Measurements from ENCODE around the gene PDLIM4. TPM values are rescaled to one million over a fixed set of nuclear protein-coding genes. Genes with fewer than 3 reads are reported as not detected.

PDLIM4 gene
- total RNA-seq, 1 experiment from 2014 or later, result 7.6 TPM

DNA sequence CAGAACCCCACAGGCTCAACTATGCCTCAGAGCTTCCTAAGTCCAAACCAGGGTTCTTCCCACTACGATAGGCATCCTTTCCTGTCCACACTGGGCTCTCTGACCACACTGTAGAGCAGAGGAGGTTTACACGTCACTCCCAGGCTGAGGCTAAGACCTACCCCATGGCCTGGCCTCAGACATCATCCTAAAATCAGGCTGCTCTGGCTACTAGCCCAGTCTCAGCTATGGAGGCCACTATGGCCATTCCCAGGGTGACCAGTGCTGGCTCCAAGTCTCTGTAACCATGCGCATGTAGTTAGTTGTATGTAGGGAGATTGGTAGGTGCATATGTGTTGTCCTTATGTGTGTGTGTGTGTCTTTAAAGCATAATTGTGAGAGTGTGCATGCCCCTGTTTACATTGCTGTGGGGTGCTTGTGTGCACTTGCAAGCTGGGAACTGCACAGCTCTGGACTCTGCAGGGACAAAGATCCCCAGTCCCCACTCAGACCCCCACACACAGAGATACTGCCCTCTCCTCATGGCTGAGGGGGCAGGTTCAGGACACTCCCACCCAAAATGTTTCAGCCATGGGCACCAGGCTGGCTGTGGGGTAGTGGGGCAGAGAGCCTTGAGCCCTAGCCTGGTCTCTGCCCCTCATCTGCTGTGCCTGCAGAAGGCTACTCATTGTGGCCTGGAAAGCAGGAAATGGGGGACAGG is 12.3 kb downstream of the PDLIM4 start:
- Histone ChIP-seq H3K4me2 (ENCODE audit: insufficient read depth, insufficient read length, low read length) (no peak overlapping the region), H4K5ac (ENCODE audit: insufficient read length, low read depth, low read length) (no peak overlapping the region), H2BK15ac (ENCODE audit: low read depth, low read length) (no peak overlapping the region), H3K14ac (ENCODE audit: insufficient read depth, low read length) (no peak overlapping the region), H3K79me1 (ENCODE audit: insufficient read depth, low read depth, low read length, poor library complexity, severe bottlenecking) (no peaks in the 10 kb centered on the region), H3K9me3 (ENCODE audit: control insufficient read depth, low read depth, low read length) (no peaks in the 10 kb centered on the region), H2AFZ (ENCODE audit: low read length) (no peak overlapping the region), H3K27ac (ENCODE audit: insufficient read length, low read depth, low read length) (no peak overlapping the region), H4K8ac (replicated peaks; ENCODE audit: insufficient read length, low read depth, low read length) (no peak overlapping the region), H2AK5ac (ENCODE audit: insufficient read length, low read length) (no peak overlapping the region), H3K4me1 (ENCODE audit: insufficient read depth, low read length) (no peaks in the 10 kb centered on the region), H2BK5ac (ENCODE audit: insufficient read length, low read length) (no peak overlapping the region), H2BK12ac (ENCODE audit: insufficient read length, low read depth, low read length) (no peak overlapping the region), H3K56ac (ENCODE audit: insufficient read length, low read depth, low read length) (no peak overlapping the region), H4K20me1 (ENCODE audit: control insufficient read depth, insufficient read depth, insufficient read length) (no peaks in the 10 kb centered on the region), H3K23me2 (ENCODE audit: insufficient read length, low read depth, low read length, poor library complexity, severe bottlenecking) (peaks cover 2% of the 10 kb centered on the region), H3K79me2 (ENCODE audit: insufficient read depth, low read length) (no peaks in the 10 kb centered on the region), H3K9ac (ENCODE audit: extremely low read depth, insufficient read length, low read length) (no peak overlapping the region), H3K23ac (ENCODE audit: insufficient read length, low read depth, low read length) (no peak overlapping the region), H4K91ac (ENCODE audit: insufficient read length, low read depth, low read length) (no peak overlapping the region), H2BK20ac (ENCODE audit: low read depth, low read length, poor library complexity, severe bottlenecking) (no peak overlapping the region), H3K4ac (ENCODE audit: low read depth, low read length) (no peak overlapping the region), H3K27me3 (ENCODE audit: insufficient read depth, low read length) (no peaks in the 10 kb centered on the region), H3T11ph (ENCODE audit: low read length) (no peak overlapping the region), H3K18ac (ENCODE audit: insufficient read length, low read depth, low read length) (no peak overlapping the region), H2BK120ac (ENCODE audit: low read depth, low read length, poor library complexity, severe bottlenecking) (no peak overlapping the region)
- no peak overlapping the region for H3K4me3 Mint-ChIP-seq
- TF ChIP-seq, protein P1, sequence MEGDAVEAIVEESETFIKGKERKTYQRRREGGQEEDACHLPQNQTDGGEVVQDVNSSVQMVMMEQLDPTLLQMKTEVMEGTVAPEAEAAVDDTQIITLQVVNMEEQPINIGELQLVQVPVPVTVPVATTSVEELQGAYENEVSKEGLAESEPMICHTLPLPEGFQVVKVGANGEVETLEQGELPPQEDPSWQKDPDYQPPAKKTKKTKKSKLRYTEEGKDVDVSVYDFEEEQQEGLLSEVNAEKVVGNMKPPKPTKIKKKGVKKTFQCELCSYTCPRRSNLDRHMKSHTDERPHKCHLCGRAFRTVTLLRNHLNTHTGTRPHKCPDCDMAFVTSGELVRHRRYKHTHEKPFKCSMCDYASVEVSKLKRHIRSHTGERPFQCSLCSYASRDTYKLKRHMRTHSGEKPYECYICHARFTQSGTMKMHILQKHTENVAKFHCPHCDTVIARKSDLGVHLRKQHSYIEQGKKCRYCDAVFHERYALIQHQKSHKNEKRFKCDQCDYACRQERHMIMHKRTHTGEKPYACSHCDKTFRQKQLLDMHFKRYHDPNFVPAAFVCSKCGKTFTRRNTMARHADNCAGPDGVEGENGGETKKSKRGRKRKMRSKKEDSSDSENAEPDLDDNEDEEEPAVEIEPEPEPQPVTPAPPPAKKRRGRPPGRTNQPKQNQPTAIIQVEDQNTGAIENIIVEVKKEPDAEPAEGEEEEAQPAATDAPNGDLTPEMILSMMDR (conservative IDR thresholded peaks at IDR 0.05), result no peak
- DNase-seq, result peak; percentile 10
- H3K36me3 Mint-ChIP-seq (ENCODE audit: insufficient read depth in 1 of 3, low read depth in 3 of 3), result peaks cover 0 to 3% (median 1%) of the 10 kb centered on the region in 3 experiments; a peak in 1 of 7 replicates
- H3K9me3 Mint-ChIP-seq, result no peaks in the 10 kb centered on the region
- H3K27ac Mint-ChIP-seq, result no peak overlapping the region
- peaks cover 8 to 17% of the 10 kb centered on the region in 2 experiments for H3K4me1 Mint-ChIP-seq
- no CpG with 5 or more reads among the region's 3 CpGs for WGBS (ENCODE audit: extremely low coverage, insufficient read length, low lambda C conversion rate)
- H3K27me3 Mint-ChIP-seq (ENCODE audit: low read depth), result no peaks in the 10 kb centered on the region

All from H9 (cell line).